H9 (cell line): ENCODE results near the gene CHTOP. TPM values are rescaled to one million over a fixed set of nuclear protein-coding genes. Genes with fewer than 3 reads are reported as not detected.

Experiments
- DNase-seq: peaks from one replicate; pipeline ENCODE4 v3.0.0-alpha.2; 2017
- H2AFZ ChIP-seq: one replicate; pipeline ENCODE4 v1.6.1; 2013; ENCODE audit warnings: mild to moderate bottlenecking, low read length, control low read depth, moderate library complexity
- H2AK5ac ChIP-seq: 2 replicates; pipeline ENCODE4 v1.6.1; 2013; ENCODE audit warnings: low read length, control low read depth, mixed read lengths; ENCODE audit not compliant: insufficient read length
- H2BK120ac ChIP-seq: one replicate; pipeline ENCODE4 v1.6.1; 2013; ENCODE audit warnings: low read depth, mild to moderate bottlenecking, low read length, control low read depth, inconsistent platforms; ENCODE audit not compliant: poor library complexity, severe bottlenecking
- H2BK12ac ChIP-seq: 2 replicates; pipeline ENCODE4 v1.6.1; 2013; ENCODE audit warnings: low read length, control low read depth, mixed read lengths, low read depth; ENCODE audit not compliant: insufficient read length
- H2BK15ac ChIP-seq: 2 replicates; pipeline ENCODE4 v1.6.1; 2013; ENCODE audit warnings: low read depth, low read length, control low read depth
- H2BK20ac ChIP-seq: one replicate; pipeline ENCODE4 v1.6.1; 2013; ENCODE audit warnings: low read depth, mild to moderate bottlenecking, low read length, control low read depth, inconsistent platforms; ENCODE audit not compliant: poor library complexity, severe bottlenecking
- H2BK5ac ChIP-seq: 2 replicates; pipeline ENCODE4 v1.6.1; 2013; ENCODE audit warnings: low read length, control low read depth, mixed read lengths; ENCODE audit not compliant: insufficient read length
- H3K14ac ChIP-seq: 2 replicates; pipeline ENCODE4 v1.6.1; 2013; ENCODE audit warnings: low read length, control low read depth; ENCODE audit not compliant: insufficient read depth
- H3K18ac ChIP-seq: 2 replicates; pipeline ENCODE4 v1.6.1; 2013; ENCODE audit warnings: low read depth, mild to moderate bottlenecking, mixed read lengths, low read length, control low read depth; ENCODE audit not compliant: insufficient read length
- H3K23ac ChIP-seq: 2 replicates; pipeline ENCODE4 v1.6.1; 2013; ENCODE audit warnings: low read length, control low read depth, mixed read lengths, low read depth; ENCODE audit not compliant: insufficient read length
- H3K23me2 ChIP-seq: 2 replicates; pipeline ENCODE4 v1.6.1; 2013; ENCODE audit warnings: low read depth, mild to moderate bottlenecking, mixed read lengths, low read length, control low read depth; ENCODE audit not compliant: insufficient read length, poor library complexity, severe bottlenecking
- H3K27ac ChIP-seq: 2 replicates; pipeline ENCODE4 v1.5.1; 2013; ENCODE audit warnings: low read length, control low read depth, mixed read lengths, low read depth; ENCODE audit not compliant: insufficient read length
- H3K27me3 ChIP-seq: 2 replicates; pipeline ENCODE4 v1.6.1; 2013; ENCODE audit warnings: low read length, control low read depth, inconsistent platforms; ENCODE audit not compliant: insufficient read depth
- H3K4ac ChIP-seq: 2 replicates; pipeline ENCODE4 v1.6.1; 2013; ENCODE audit warnings: low read depth, mild to moderate bottlenecking, control low read depth, inconsistent platforms, low read length, moderate library complexity
- H3K4me1 ChIP-seq: 2 replicates; pipeline ENCODE4 v1.6.1; 2013; ENCODE audit warnings: low read length, control low read depth, inconsistent platforms; ENCODE audit not compliant: insufficient read depth
- H3K4me2 ChIP-seq: 2 replicates; pipeline ENCODE4 v1.6.1; 2013; ENCODE audit warnings: low read length, control low read depth, mixed read lengths; ENCODE audit not compliant: insufficient read length, insufficient read depth
- H3K56ac ChIP-seq: 2 replicates; pipeline ENCODE4 v1.6.1; 2013; ENCODE audit warnings: low read depth, mild to moderate bottlenecking, mixed read lengths, low read length, control low read depth; ENCODE audit not compliant: insufficient read length
- H3K79me1 ChIP-seq: 2 replicates; pipeline ENCODE4 v1.6.1; 2013; ENCODE audit warnings: low read depth, mild to moderate bottlenecking, moderate library complexity, low read length, control low read depth, inconsistent platforms; ENCODE audit not compliant: insufficient read depth, poor library complexity, severe bottlenecking
- H3K79me2 ChIP-seq: 2 replicates; pipeline ENCODE4 v1.6.1; 2013; ENCODE audit warnings: low read length, control low read depth, inconsistent platforms; ENCODE audit not compliant: insufficient read depth
- H3K9ac ChIP-seq: 2 replicates; pipeline ENCODE4 v1.6.1; 2013; ENCODE audit warnings: low read length, control low read depth, mixed read lengths; ENCODE audit not compliant: insufficient read length; ENCODE audit errors: extremely low read depth
- H3K9me3 ChIP-seq: one replicate; pipeline ENCODE4 v1.6.1; 2013; ENCODE audit warnings: low read depth, low read length, inconsistent platforms; ENCODE audit not compliant: control insufficient read depth
- H3T11ph ChIP-seq: one replicate; pipeline ENCODE4 v1.6.1; 2013; ENCODE audit warnings: mild to moderate bottlenecking, low read length, control low read depth, inconsistent platforms
- H4K20me1 ChIP-seq: one replicate; pipeline ENCODE4 v1.6.1; 2013; ENCODE audit not compliant: control insufficient read depth, insufficient read length, insufficient read depth
- H4K5ac ChIP-seq: 2 replicates; pipeline ENCODE4 v1.6.1; 2013; ENCODE audit warnings: low read depth, mild to moderate bottlenecking, mixed read lengths, low read length, control low read depth; ENCODE audit not compliant: insufficient read length
- H4K8ac ChIP-seq: replicated peaks from 2 replicates; pipeline ENCODE4 v1.6.1; 2013; ENCODE audit warnings: low read length, control low read depth, mixed read lengths, low read depth; ENCODE audit not compliant: insufficient read length
- H4K91ac ChIP-seq: 2 replicates; pipeline ENCODE4 v1.6.1; 2013; ENCODE audit warnings: low read depth, mild to moderate bottlenecking, moderate library complexity, mixed read lengths, low read length, control low read depth; ENCODE audit not compliant: insufficient read length
- H3K27ac Mint-ChIP-seq, 3 experiments: 2 replicates in 2 of 3; 3 replicates in 1 of 3; pipeline ENCODE4 v1.8.0; 2020 to 2021; ENCODE audit warnings: mixed read lengths in 3 of 3, mild to moderate bottlenecking in 1 of 3, moderate library complexity in 1 of 3
- H3K27me3 Mint-ChIP-seq: 2 replicates; pipeline ENCODE4 v1.8.0; 2021; ENCODE audit warnings: low read depth, mild to moderate bottlenecking, moderate library complexity, mixed read lengths
- H3K36me3 Mint-ChIP-seq, 3 experiments: 2 replicates in 2 of 3; 3 replicates in 1 of 3; pipeline ENCODE4 v1.8.0; 2020 to 2021; ENCODE audit warnings: low read depth in 3 of 3, mixed read lengths in 3 of 3; ENCODE audit not compliant: insufficient read depth in 1 of 3
- H3K4me1 Mint-ChIP-seq, 2 experiments: 2 replicates each; pipeline ENCODE4 v1.8.0; 2020; ENCODE audit warnings: mixed read lengths in 2 of 2
- H3K4me3 Mint-ChIP-seq, 2 experiments: 2 replicates in 1 of 2; 3 replicates in 1 of 2; pipeline ENCODE4 v1.8.0; 2020 to 2021; ENCODE audit warnings: mild to moderate bottlenecking in 2 of 2, mixed read lengths in 2 of 2, moderate library complexity in 1 of 2
- H3K9me3 Mint-ChIP-seq, 2 experiments: 2 replicates in 1 of 2; 3 replicates in 1 of 2; pipeline ENCODE4 v1.8.0; 2020; ENCODE audit warnings: mild to moderate bottlenecking in 2 of 2, mixed read lengths in 2 of 2, moderate library complexity in 1 of 2
- CTCF ChIP-seq: fragments of 200-600 bp; sonication (generic); conservative IDR thresholded peaks from 3 replicates; pipeline ENCODE4 v1.8.0; 2021; ENCODE audit warnings: antibody characterized with exemption, mild to moderate bottlenecking
- WGBS: extraction: QIAGEN DNeasy Blood & Tissue Kit; methylation state at CpG from one replicate; pipeline ENCODE4 v1.1.7; 2013; ENCODE audit warnings: missing lambda C conversion rate, low lambda C conversion rate, mixed read lengths; ENCODE audit not compliant: insufficient read length; ENCODE audit errors: extremely low coverage; 5-methylcytosine and 5-hydroxymethylcytosine counted together
- total RNA-seq: library from RNA; stranded (reverse); gene quantifications from 2 replicates; pipeline ENCODE4 v1.2.1, GENCODE V29; 2021

CHTOP gene
- total RNA-seq, 1 experiment from 2014 or later, result 126 TPM

- H4K5ac ChIP-seq, result no peak overlapping the region
- no peaks in the 10 kb centered on the region for H3K23me2 ChIP-seq
- no peak overlapping the region for H2BK15ac ChIP-seq
- Mint-ChIP-seq H3K4me3 (no peak overlapping the region), H3K9me3 (no peaks in the 10 kb centered on the region), H3K27ac (no peak overlapping the region), H3K27me3 (no peaks in the 10 kb centered on the region; the same call in 1 of the 2 replicates), H3K36me3 (peaks cover 5 to 22% (median 5%) of the 10 kb centered on the region in 3 experiments; a peak in 5 of 7 replicates), H3K4me1 (peaks cover 17 to 32% of the 10 kb centered on the region in 2 experiments)
- H2AK5ac ChIP-seq, result no peak overlapping the region
- H3K14ac ChIP-seq, result no peak overlapping the region
- H3T11ph ChIP-seq, result no peak overlapping the region
- no peak overlapping the region for H2AFZ ChIP-seq
- peak; percentile 75 for DNase-seq
- no peaks in the 10 kb centered on the region for H3K79me2 ChIP-seq
- no peak overlapping the region for H3K4me2 ChIP-seq
- no peaks in the 10 kb centered on the region for H3K4me1 ChIP-seq
- H3K27ac ChIP-seq, result no peak overlapping the region
- H3K9me3 ChIP-seq, result no peaks in the 10 kb centered on the region
- TF ChIP-seq CTCF, result peak; percentile 66
- no peak overlapping the region for H4K8ac ChIP-seq
- no peaks in the 10 kb centered on the region for H4K20me1 ChIP-seq
- no peak overlapping the region for H2BK5ac ChIP-seq
- H2BK12ac ChIP-seq, result no peak overlapping the region
- no peak overlapping the region for H3K9ac ChIP-seq
- no peaks in the 10 kb centered on the region for H3K27me3 ChIP-seq
- H4K91ac ChIP-seq, result no peak overlapping the region
- no peak overlapping the region for H3K18ac ChIP-seq
- no peak overlapping the region for H3K56ac ChIP-seq
- no peaks in the 10 kb centered on the region for H3K79me1 ChIP-seq
- no peak overlapping the region for H3K4ac ChIP-seq
- H3K23ac ChIP-seq, result no peak overlapping the region
- WGBS, result no CpG with 5 or more reads among the region's 6 CpGs
- no peak overlapping the region for H2BK20ac ChIP-seq
- H2BK120ac ChIP-seq, result no peak overlapping the region
These were observed 16.2 kb upstream of the CHTOP start for GRCh38 chr1:153617663-153618062.
